ENCODE measurements around the gene HSPA1L. TPM values are rescaled to one million over a fixed set of nuclear protein-coding genes. Genes with fewer than 3 reads are reported as not detected.
A peak's percentile ranks its signal among the peaks of the same experiment; 100 is the strongest.

The HSPA1L gene
- total and polyA plus RNA-seq, 8 donors: 0.46 to 1.2 (median 0.68) TPM

DNA sequence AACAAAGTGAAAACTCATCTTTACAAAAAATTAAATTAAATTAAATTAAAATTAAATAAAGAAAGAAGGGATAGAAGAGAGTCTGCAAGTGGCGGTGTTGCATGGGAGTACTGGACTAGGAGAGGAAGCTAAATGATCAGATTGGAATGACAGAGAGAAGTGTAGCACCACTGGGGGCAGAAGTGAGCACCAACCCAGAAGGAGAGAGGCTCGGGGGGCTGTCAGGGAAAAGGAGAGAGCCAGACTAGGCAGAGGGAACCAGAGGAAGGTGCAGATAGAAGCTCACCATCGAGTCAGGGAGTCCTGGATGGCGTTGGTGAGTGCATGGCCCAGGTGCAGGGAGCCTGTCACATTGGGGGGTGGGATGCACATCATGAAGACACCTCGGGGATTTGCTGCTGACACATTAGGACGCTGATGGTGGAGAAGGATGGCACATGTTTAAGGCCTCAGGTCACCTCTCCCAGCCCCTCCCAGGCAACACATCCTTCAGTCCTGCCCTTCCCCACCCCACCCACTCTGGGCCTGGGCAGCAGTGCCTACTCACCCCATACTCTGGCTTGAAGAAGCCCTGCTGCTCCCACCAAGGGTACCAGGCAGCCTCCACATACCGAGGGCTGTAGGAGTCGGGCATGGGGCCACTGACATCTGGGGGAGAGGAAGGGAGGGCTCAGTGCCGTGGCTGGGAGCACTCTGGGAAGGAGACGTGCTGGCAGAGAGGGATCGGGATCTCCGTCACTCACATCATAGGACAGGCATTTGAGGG is 23.6 kb downstream of the HSPA1L start:
- FAIRE-seq (no peak), ATAC-seq (peak in 3 of 4 donors; percentile 14 to 22 (median 18)), DNase-seq (peak in 1 of 6 donors; percentile 64)
- intact Hi-C loops (cut with DNase I): no loop called here
- TF ChIP-seq, protein P1, sequence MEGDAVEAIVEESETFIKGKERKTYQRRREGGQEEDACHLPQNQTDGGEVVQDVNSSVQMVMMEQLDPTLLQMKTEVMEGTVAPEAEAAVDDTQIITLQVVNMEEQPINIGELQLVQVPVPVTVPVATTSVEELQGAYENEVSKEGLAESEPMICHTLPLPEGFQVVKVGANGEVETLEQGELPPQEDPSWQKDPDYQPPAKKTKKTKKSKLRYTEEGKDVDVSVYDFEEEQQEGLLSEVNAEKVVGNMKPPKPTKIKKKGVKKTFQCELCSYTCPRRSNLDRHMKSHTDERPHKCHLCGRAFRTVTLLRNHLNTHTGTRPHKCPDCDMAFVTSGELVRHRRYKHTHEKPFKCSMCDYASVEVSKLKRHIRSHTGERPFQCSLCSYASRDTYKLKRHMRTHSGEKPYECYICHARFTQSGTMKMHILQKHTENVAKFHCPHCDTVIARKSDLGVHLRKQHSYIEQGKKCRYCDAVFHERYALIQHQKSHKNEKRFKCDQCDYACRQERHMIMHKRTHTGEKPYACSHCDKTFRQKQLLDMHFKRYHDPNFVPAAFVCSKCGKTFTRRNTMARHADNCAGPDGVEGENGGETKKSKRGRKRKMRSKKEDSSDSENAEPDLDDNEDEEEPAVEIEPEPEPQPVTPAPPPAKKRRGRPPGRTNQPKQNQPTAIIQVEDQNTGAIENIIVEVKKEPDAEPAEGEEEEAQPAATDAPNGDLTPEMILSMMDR (IDR thresholded peaks at IDR 0.05): peak in 3 of 4 donors; percentile 6 to 39 (median 33)
- WGBS, 2 donors: 61 to 64% methylated on average over 12 of the region's 12 CpGs
- Histone ChIP-seq H3K4me1 (peaks cover 0 to 13% (median 5%) of the 10 kb centered on the region in 3 donors), H3K9me3 (no peaks in the 10 kb centered on the region), H3K36me3 (no peaks in the 10 kb centered on the region), H3K27ac (no peak overlapping the region), H3K4me3 (no peak overlapping the region), H3K27me3 (no peaks in the 10 kb centered on the region)

DNA sequence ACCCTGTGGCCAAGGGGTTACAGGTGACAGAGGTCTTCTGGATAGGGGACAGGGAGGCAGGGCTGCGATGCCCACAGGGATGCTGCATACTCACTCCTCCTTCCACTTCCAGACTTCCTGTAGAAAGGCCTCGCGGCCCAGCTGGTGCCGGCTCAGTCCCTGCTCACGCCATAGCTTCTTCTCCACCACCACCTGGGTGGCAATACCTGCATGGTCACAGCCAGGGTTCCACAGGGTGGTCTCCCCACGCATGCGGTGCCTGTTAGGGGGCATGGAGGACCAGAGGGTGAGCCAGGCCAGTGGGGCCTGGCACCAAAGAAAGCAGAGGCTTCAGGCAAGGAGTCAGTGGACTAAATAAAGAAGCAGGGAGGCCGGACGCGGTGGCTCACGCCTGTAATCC is 29.6 kb downstream of the HSPA1L start:
- Histone ChIP-seq H3K9me3 (no peaks in the 10 kb centered on the region), H3K27me3 (no peaks in the 10 kb centered on the region), H3K27ac (no peak overlapping the region), H3K4me1 (no peaks in the 10 kb centered on the region), H3K4me3 (no peak overlapping the region), H3K36me3 (peaks cover 0 to 28% (median 24%) of the 10 kb centered on the region in 3 donors)
- FAIRE-seq (no peak), DNase-seq (peak in 1 of 6 donors; percentile 46), ATAC-seq (no peak)
- TF ChIP-seq, protein P1 (IDR thresholded peaks at IDR 0.05): no peak
- 95 to 97% methylated on average over 11 of the region's 11 CpGs for WGBS, 2 donors
- intact Hi-C loops (cut with DNase I): no loop called here

DNA sequence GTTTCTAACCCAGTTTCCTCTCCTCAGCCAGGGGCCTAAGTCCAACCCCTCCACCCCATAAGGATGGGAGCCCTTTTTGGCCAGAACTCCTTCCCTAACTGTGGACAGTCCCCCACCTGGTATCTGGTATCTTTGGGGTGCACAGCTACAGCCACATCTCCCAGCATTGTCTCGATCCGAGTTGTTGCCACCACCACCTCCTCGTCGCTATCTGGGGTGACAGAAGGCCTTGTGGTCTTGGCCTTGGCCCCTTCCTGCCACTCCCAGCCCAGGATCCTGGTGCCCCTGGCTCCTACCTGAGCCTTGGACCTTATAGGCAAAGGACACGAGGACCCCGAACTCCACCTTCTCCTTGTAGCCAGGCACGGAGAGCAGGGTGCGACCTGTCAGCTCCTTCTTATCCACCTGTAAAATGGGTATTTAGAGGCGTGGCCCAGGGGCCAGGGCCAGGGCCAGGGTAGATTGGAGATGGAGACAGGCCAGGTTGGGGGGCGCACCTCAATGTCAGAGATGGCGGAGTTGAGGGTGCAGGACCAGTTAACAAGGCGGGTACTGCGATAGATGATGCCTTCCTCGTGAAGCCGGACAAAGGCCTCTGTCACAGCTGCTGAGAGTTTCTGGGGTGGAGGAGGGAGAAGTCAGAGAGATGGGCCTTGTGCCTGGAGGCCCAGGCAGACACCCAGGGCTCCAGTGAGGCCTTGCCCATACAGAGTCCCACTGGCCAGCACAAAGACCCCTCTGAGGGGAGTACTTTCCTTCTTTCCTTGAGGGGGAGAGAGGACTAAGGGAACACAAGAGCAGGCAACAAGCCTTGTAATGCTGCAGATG is 30.8 kb downstream of the HSPA1L start:
- Histone ChIP-seq H3K4me3 (no peak overlapping the region), H3K9me3 (no peaks in the 10 kb centered on the region), H3K36me3 (peaks cover 0 to 40% (median 32%) of the 10 kb centered on the region in 3 donors), H3K27me3 (no peaks in the 10 kb centered on the region), H3K27ac (no peak overlapping the region), H3K4me1 (no peaks in the 10 kb centered on the region)
- 91 to 92% methylated on average over 15 of the region's 15 CpGs for WGBS, 2 donors
- intact Hi-C loops (cut with DNase I): no loop called here
- no peak for FAIRE-seq
- no peak for ATAC-seq
- TF ChIP-seq, protein P1 (IDR thresholded peaks at IDR 0.05): no peak
- DNase-seq: peak in 1 of 6 donors; percentile 53

DNA sequence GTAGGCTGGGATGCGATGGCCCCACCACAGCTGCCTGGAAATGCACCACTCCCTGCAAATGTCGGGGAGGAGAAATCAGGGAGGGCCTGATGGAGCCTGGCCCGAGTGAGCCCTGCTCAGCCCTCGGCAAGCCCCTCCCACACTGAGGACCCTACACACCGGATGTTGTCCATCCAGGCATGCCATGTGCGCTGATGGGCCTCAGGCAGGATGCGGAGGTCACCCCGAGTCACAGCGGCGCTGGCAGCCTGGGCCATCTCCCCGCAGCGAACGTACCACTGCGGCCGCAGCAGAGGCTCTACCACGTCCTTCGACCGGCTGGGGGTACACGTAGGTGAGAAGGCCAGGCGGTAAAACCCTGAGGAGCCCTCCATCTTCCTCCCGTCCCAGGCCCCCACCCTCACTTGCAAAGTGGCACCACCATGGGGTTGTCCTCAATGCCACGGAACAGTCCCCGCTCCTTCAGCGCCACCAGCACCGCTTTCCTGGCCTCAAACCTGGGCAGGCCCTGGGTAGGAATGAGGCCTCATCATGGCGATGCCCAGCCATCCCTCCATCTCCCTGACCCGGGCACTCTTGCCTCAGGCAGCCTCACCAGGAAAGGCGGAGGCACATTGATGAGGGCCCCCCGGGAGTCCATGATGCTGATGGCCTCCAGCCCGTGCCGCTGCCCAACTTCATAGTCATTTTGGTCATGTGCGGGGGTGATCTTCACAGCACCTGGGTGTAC is 32.8 kb downstream of the HSPA1L start:
- intact Hi-C loops (cut with DNase I): no loop called here
- ATAC-seq (no peak), DNase-seq (peak in 1 of 6 donors; percentile 74), FAIRE-seq (no peak)
- peaks cover 0 to 43% (median 32%) of the 10 kb centered on the region in 3 donors for H3K36me3 ChIP-seq
- TF ChIP-seq, protein P1 (IDR thresholded peaks at IDR 0.05): no peak
- no peaks in the 10 kb centered on the region for H3K9me3 ChIP-seq
- no peaks in the 10 kb centered on the region for H3K27me3 ChIP-seq
- H3K4me1 ChIP-seq: no peaks in the 10 kb centered on the region
- H3K4me3 ChIP-seq: no peak overlapping the region
- 93 to 96% methylated on average over 31 to 32 of the region's 32 CpGs for WGBS, 2 donors
- no peak overlapping the region for H3K27ac ChIP-seq

Measured in pancreas (tissue), 10 donors.